Measurements from ENCODE around the gene DTNBP1.

Gene DTNBP1

GRCh38 chr6:15500078-15500740 is 162.6 kb downstream of the DTNBP1 start:
- DNase-seq = no peak

- no peak for DNase-seq
Measured at GRCh38 chr6:15499591-15499990, 163.2 kb downstream of the DTNBP1 start.

DNA sequence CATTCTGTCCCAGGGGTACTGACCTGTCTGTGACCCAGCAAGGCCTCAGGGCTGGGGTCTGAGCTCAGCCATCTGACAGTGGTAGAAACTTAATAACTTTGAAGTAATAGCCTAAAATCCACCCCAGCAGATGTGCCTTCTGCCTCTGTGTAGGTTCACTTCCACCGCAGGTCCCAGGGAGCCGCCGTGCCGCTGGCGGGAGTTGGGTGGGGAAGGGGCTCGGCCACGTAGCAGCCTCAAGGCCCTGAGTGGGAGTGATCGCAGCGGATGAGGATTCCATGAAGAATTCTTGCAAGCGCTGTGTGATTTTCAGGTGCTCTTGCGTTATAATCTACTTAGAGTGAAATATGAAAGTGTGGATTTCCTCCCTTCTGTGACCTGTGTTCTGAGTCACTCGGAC is 163.7 kb downstream of the DTNBP1 start:
- DNase-seq = no peak

DNA sequence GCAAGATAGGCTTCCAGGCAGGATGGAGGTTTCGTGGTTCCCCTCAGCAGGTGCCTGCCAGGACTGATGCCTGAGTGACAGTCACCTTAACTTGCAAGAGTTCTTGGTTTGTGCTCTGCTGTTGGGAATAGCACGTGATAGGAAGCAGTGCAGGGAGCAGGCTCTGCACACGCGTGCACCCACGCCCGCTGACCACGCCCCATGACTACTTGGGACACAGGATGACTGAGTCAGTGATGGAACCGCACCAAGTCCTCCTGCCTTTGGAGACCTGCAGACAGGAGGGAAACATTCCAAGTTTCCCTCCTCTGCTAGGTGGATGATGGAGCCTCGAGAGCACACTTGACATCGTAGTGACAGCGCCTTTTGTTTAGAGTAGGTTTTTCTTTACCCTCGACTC is 164.2 kb downstream of the DTNBP1 start:
- DNase-seq = no peak

GRCh38 chr6:15496345-15497131 is 166.3 kb downstream of the DTNBP1 start:
- no peak for DNase-seq

DNA sequence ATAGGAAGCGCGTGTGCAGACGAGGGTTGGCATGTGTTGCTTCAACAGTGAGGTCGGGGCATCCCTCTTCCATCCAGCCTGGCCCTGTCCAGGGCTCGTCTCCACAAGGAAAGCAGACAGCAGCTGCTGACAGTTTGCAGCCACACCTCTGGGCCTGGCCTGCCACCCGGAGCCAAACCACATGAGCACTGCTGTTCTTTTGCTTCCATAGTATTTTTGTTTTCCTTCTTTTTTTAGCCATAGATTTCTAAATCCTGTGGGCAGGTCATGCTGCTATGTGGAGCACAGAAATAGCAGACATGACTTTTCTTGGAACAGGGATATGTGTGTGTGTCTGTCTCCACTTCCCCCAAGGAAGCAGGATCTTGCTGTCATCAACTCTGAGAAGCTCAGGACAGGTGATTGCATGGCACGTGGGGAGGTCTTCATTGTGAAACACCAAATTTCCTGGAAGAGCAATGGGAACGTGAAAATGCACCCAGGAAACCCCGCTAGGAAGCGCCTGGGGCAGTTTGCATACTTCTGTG is 167.4 kb downstream of the DTNBP1 start:
- DNase-seq = no peak

- DNase-seq = no peak
Measured at GRCh38 chr6:15493437-15494168, 169.2 kb downstream of the DTNBP1 start.

DNA sequence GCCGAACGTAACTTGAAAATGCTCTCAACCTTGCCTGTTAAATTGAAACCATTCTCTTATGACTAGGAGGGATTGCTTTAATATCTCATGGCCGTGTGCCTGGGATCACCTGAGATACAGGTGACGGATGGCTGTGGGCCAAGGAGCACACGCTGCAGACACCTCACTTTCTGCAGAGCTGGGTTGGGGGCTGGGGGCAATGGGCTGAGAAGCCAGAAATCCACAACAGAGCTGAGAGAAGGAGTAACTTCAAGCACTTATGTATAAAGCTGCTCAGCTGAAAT is 170.9 kb downstream of the DTNBP1 start:
- no peak for DNase-seq

- DNase-seq = peak; percentile 74
Measured at GRCh38 chr6:15491255-15491985, 171.4 kb downstream of the DTNBP1 start.

DNA sequence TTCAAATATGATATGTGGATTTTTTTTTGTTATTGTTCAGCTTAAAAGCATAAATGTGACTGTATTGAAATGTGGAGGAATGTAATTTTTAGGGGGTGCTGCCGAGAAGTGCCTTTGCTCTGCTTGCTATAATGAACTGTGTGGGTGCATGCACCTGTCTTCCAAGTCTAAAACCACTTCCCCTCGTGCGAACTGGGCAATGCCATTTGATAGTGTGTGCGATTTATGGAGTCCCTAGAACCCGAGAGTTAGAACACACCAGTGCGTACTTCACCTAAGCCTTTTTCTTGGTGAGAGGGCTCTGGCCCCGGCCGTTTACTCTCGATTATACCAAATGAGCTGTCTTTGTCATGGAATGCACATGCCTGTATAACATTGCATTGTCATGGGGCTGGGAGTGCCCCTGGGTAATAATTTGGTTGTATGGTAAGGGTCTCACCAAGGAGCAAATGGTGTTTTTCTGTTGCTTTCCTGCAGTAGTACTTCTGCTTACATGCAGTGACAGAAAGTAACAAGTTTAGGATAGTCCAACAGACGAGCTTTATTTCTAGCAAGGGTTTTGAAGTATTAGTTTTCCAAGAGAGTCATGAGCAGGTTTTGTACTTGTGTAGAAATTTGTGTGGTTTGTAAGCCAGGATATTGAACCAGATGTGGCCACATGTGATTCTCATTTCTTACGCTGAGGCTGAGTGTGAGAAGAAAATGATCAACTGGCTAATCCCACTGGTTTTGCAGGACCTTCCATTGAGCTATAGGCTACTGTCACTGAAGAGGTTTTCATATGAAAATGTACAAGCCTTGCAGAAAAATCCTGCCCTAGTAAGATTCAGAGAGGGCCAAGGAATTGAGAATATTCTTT is 172.4 kb downstream of the DTNBP1 start:
- DNase-seq = no peak

GRCh38 chr6:15489261-15489962 is 173.4 kb downstream of the DTNBP1 start:
- no peak for DNase-seq

GRCh38 chr6:15487262-15487661 is 175.6 kb downstream of the DTNBP1 start:
- no peak for DNase-seq

GRCh38 chr6:15485936-15486335 is 176.9 kb downstream of the DTNBP1 start:
- no peak for DNase-seq

- peak; percentile 23 for DNase-seq
Measured at GRCh38 chr6:15484821-15485220, 178.0 kb downstream of the DTNBP1 start.

- no peak for DNase-seq
Measured at GRCh38 chr6:15484140-15484539, 178.7 kb downstream of the DTNBP1 start.

GRCh38 chr6:15483060-15483459 is 179.8 kb downstream of the DTNBP1 start:
- DNase-seq = no peak

DNA sequence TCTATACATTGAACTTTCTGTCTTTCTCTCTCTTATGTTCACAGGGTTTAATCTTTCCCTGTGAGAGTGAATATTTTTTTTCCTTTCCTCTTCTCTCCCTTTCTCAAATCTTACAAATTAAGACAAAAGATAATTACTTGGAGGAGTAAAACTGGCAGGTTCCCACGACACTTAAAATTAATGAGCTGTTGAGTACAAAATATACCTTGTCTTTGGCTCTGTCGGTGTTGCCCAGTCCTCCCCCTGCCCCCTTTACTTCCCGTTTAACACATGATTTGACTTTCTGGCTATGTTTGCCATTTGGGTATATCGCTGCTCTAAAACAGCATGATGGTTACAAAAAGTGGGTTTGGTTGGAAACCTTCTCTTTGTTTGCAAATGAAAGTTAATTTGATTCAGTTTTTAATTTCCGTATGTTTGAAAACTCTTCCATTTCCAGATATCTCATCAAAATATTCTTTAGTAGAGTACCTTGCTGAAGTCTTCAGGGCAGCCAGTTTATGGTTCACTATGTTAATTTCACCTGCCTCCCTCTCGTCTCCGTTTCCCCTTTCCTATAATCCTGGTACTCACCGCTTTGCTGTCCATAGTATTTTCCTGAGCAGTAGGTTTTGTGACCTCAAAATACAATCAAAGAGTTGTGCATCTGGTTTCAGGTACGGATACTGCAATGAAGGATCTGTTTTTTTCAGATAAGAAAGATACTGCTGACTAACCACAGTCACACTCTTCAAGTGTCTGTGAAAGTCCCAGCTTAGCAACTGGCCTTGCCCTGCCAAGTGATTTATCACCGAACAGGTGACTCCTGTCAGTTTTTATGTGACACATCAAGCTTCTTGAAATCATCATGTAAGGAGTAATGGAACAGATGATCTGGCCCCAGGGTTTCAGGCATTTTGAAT is 181.2 kb downstream of the DTNBP1 start:
- no peak for DNase-seq

- no peak for DNase-seq
Measured at GRCh38 chr6:15480525-15480924, 182.3 kb downstream of the DTNBP1 start.

GRCh38 chr6:15479761-15480160 is 183.1 kb downstream of the DTNBP1 start:
- DNase-seq = no peak

DNA sequence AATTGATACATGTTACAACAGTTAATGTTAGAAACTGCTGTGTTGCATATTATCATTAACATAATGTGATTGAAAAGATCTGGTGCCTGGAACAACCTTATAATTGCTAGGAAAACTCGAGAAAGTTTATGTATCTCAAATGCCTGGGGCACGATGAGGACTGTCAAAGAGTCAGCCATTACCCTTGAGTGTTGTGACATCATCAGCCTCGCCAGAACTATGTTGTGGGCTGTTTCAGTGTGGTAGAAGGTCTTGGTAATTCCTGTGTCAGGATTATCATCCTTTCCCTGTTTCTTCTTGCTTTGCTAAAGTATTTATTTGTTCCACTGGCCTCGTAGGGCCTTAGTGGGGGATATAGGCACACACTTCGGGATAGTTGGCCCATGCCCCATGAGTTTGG is 185.1 kb downstream of the DTNBP1 start:
- DNase-seq = no peak
